HepG2 (cell line): Measurements from ENCODE around the gene PTGER3. TPM values are rescaled to one million over a fixed set of nuclear protein-coding genes. Genes with fewer than 3 reads are reported as not detected.

ENCODE experiments used
- ATAC-seq: fragments of 200-7000 bp; cut with Tn5 transposase; 3 replicates; pipeline ENCODE4 v1.9.1; 2020; ENCODE audit warnings: mild to moderate bottlenecking, moderate library complexity
- BruUV-seq: library from RNA; stranded (reverse); fragments of 400-500 nt; replicated peaks from 2 replicates; lab custom pipeline; 2021; lab: Mats Ljungman, UMichigan
- CTCF ChIA-PET: fragments of 300-600 bp; formaldehyde crosslinking; extraction: SDS; loops from one replicate; lab custom pipeline; 2021; ENCODE audit warnings: low total read pairs, inconsistent platforms, low intra/inter-chr PET ratio; lab: Yijun Ruan, JAX
- POLR2A ChIA-PET: fragments of 350-600 bp; sonication (Branson Sonifier 250); formaldehyde crosslinking; loops from one replicate; lab custom pipeline; 2020; ENCODE audit warnings: antibody characterized with exemption, inconsistent platforms; lab: Yijun Ruan, JAX
- DNase-seq: peaks from one replicate; pipeline ENCODE4 v3.0.0-alpha.2; 2015; ENCODE audit warnings: low spot score
- FAIRE-seq: peaks from 3 replicates; lab custom pipeline; 2011; peaks lifted over from hg19 to GRCh38; lab: Jason Lieb, UNC
- H2AFZ ChIP-seq: one replicate; pipeline ENCODE4 v1.6.1; 2011; ENCODE audit warnings: low read length, inconsistent platforms
- H3K27ac ChIP-seq: fragments of 300-600 bp; 3 replicates; pipeline ENCODE4 v1.8.0; 2011; ENCODE audit warnings: mixed run types, mild to moderate bottlenecking, mixed read lengths, low read length, inconsistent platforms; ENCODE audit not compliant: insufficient read depth; ENCODE audit errors: extremely low read length
- H3K27me3 ChIP-seq, 2 experiments: fragments of 200-600 bp in 1 of 2; 2 replicates in 1 of 2; 3 replicates in 1 of 2; pipeline versions ENCODE4 v1.6.0 to v1.8.0; 2011; ENCODE audit warnings: low read length in 2 of 2, mild to moderate bottlenecking in 2 of 2, moderate library complexity in 2 of 2, inconsistent platforms in 1 of 2; ENCODE audit not compliant: insufficient read depth in 2 of 2, control insufficient read depth in 1 of 2
- H3K36me3 ChIP-seq, 2 experiments: fragments of 200-600 bp in 1 of 2; replicated peaks in 1 of 2; 2 replicates in 1 of 2; 3 replicates in 1 of 2; pipeline versions ENCODE4 v1.5.1 to v1.8.0; 2011; ENCODE audit warnings: low read length in 2 of 2, inconsistent platforms in 1 of 2; ENCODE audit not compliant: insufficient read depth in 2 of 2, control insufficient read depth in 1 of 2
- H3K4me1 ChIP-seq: 2 replicates; pipeline ENCODE4 v1.5.1; 2012; ENCODE audit warnings: low read length, inconsistent platforms; ENCODE audit not compliant: insufficient read depth
- H3K4me2 ChIP-seq: 2 replicates; pipeline ENCODE4 v1.6.0; 2011; ENCODE audit warnings: low read depth, low read length, inconsistent platforms
- H3K4me3 ChIP-seq, 3 experiments: fragments of 200-600 bp in 1 of 3; sonication (generic), shearing (Covaris generic) in 1 of 3; replicated peaks in 1 of 3; 2 replicates each; pipeline ENCODE4 v1.5.1; 2011 to 2016; ENCODE audit warnings: low read length in 3 of 3, inconsistent platforms in 2 of 3, low read depth in 2 of 3, mild to moderate bottlenecking in 2 of 3, control low read depth in 1 of 3, mixed read lengths in 1 of 3; ENCODE audit not compliant: insufficient read depth in 1 of 3
- H3K79me2 ChIP-seq: one replicate; pipeline ENCODE4 v1.6.1; 2011; ENCODE audit warnings: low read length, inconsistent platforms; ENCODE audit not compliant: insufficient read depth
- H3K9ac ChIP-seq: 2 replicates; pipeline ENCODE4 v1.6.0; 2011; ENCODE audit warnings: mild to moderate bottlenecking, low read depth, low read length, inconsistent platforms; ENCODE audit not compliant: insufficient read depth
- H3K9me3 ChIP-seq: 2 replicates; pipeline ENCODE4 v1.5.1; 2012; ENCODE audit warnings: mild to moderate bottlenecking, low read length
- H4K20me1 ChIP-seq: 2 replicates; pipeline ENCODE4 v1.6.0; 2011; ENCODE audit warnings: inconsistent platforms, mild to moderate bottlenecking, low read length, moderate library complexity; ENCODE audit not compliant: insufficient read depth
- ATM ChIP-seq: fragments of 450-650 bp; IDR thresholded peaks from 2 replicates; pipeline ENCODE4 v1.7.1; 2017; ENCODE audit warnings: mild to moderate bottlenecking, borderline replicate concordance
- FOXJ3 ChIP-seq: sonication (generic); formaldehyde crosslinking; IDR thresholded peaks from 2 replicates; pipeline ENCODE4 v1.4.0; 2020; ENCODE audit warnings: missing genetic modification reagents, mild to moderate bottlenecking, borderline replicate concordance
- HNF4A ChIP-seq: sonication (generic); formaldehyde crosslinking; IDR thresholded peaks from 2 replicates; pipeline ENCODE4 v1.4.0; 2020; ENCODE audit warnings: missing genetic modification reagents
- HNRNPK ChIP-seq: fragments of 200-400 bp; formaldehyde crosslinking; IDR thresholded peaks from 2 replicates; pipeline ENCODE4 v1.6.1; 2018; ENCODE audit warnings: low read length, low read depth, moderate library complexity, mild to moderate bottlenecking; ENCODE audit not compliant: poor library complexity, severe bottlenecking
- NFE2L2 ChIP-seq: fragments of 150-350 bp; IDR thresholded peaks from 2 replicates; pipeline ENCODE4 v1.6.1; 2014; ENCODE audit warnings: low read length
- POLR2AphosphoS2 ChIP-seq: IDR thresholded peaks from 2 replicates; pipeline ENCODE4 v1.6.1; 2011; ENCODE audit warnings: low read depth, low read length, improper control_type of control experiment
- RORA ChIP-seq: sonication (generic); formaldehyde crosslinking; IDR thresholded peaks from 2 replicates; pipeline ENCODE4 v1.5.0; 2020; ENCODE audit warnings: mild to moderate bottlenecking, missing genetic modification reagents, moderate library complexity
- SALL1 ChIP-seq: sonication (generic); formaldehyde crosslinking; IDR thresholded peaks from 2 replicates; pipeline ENCODE4 v1.8.0; 2022; ENCODE audit warnings: mild to moderate bottlenecking, missing genetic modification reagents
- SALL2 ChIP-seq: sonication (generic); formaldehyde crosslinking; IDR thresholded peaks from 2 replicates; pipeline ENCODE4 v1.8.1; 2023; ENCODE audit warnings: mild to moderate bottlenecking, missing genetic modification reagents, inconsistent platforms
- ZBTB8A ChIP-seq: sonication (generic); formaldehyde crosslinking; IDR thresholded peaks from 2 replicates; pipeline ENCODE4 v1.4.0; 2020; ENCODE audit warnings: mild to moderate bottlenecking, low read depth, missing genetic modification reagents, borderline replicate concordance
- ZFP36L2 ChIP-seq: sonication (generic); formaldehyde crosslinking; IDR thresholded peaks from 2 replicates; pipeline ENCODE4 v1.4.0; 2020; ENCODE audit warnings: missing genetic modification reagents
- ZFP62 ChIP-seq: sonication (generic); formaldehyde crosslinking; IDR thresholded peaks from 2 replicates; pipeline ENCODE4 v1.4.0; 2020; ENCODE audit warnings: missing genetic modification reagents
- ZNF180 ChIP-seq: sonication (generic); formaldehyde crosslinking; IDR thresholded peaks from 2 replicates; pipeline ENCODE4 v1.4.0; 2020; ENCODE audit warnings: low read depth, missing genetic modification reagents, borderline replicate concordance
- ZNF3 ChIP-seq: IDR thresholded peaks from 2 replicates; pipeline ENCODE4 v1.7.0; 2017; ENCODE audit warnings: inconsistent platforms
- ZNF317 ChIP-seq: sonication (generic); formaldehyde crosslinking; IDR thresholded peaks from 2 replicates; pipeline ENCODE4 v1.5.0; 2020; ENCODE audit warnings: mild to moderate bottlenecking, missing genetic modification reagents
- ZNF333 ChIP-seq: sonication (generic); formaldehyde crosslinking; IDR thresholded peaks from 2 replicates; pipeline ENCODE4 v1.4.0; 2020; ENCODE audit warnings: mild to moderate bottlenecking, missing genetic modification reagents, borderline replicate concordance
- ZNF550 ChIP-seq: sonication (generic); formaldehyde crosslinking; IDR thresholded peaks from 2 replicates; pipeline ENCODE4 v1.4.0; 2020; ENCODE audit warnings: mild to moderate bottlenecking, missing genetic modification reagents, borderline replicate concordance
- ZNF777 ChIP-seq: sonication (generic); formaldehyde crosslinking; IDR thresholded peaks from 2 replicates; pipeline ENCODE4 v1.4.0; 2020; ENCODE audit warnings: missing genetic modification reagents
- WGBS: methylation state at CpG from one replicate; pipeline ENCODE4 v1.1.6; 2017; ENCODE audit warnings: low lambda C conversion rate; 5-methylcytosine and 5-hydroxymethylcytosine counted together
- in situ Hi-C: cut with HindIII; loops from 2 replicates; pipeline ENCODE4 v1.10.0; 2017; ENCODE audit warnings: low pct_unique_long_range_greater_than_20kb; ENCODE audit not compliant: extremely low pct_ligation_motif_present
- intact Hi-C: fragments of 100-400 bp; cut with micrococcal nuclease; formaldehyde crosslinking; loops from one replicate; pipeline ENCODE4 v1.10.0; 2022; ENCODE audit not compliant: unreplicated experiment
- polyA plus RNA-seq, 8 experiments: library from polyadenylated mRNA; depleted of rRNA in 3 of 8; stranded (reverse) in 7 of 8; unstranded in 1 of 8; fragments of >200 nt; fragmentation: Illumina TruSeq in 4 of 8; extraction: Trizol in 4 of 8; gene quantifications; 2 replicates each; pipeline versions ENCODE4 v1.2.1 to v1.2.3, GENCODE V29; 2011 to 2016; ENCODE audit warnings: low read depth in 4 of 8, missing spikeins in 1 of 8, mixed read lengths in 1 of 8; ENCODE audit not compliant: insufficient read depth in 1 of 8
- total RNA-seq, 5 experiments: library from RNA; depleted of rRNA; stranded (reverse); fragments of >200 nt; fragmentation: Illumina TruSeq; extraction: Trizol; gene quantifications; 2 replicates each; pipeline ENCODE4 v1.2.3, GENCODE V29; 2016; ENCODE audit warnings: low read depth in 1 of 5
- TF ChIP-seq, protein P1 (sequence below): sonication (generic); formaldehyde crosslinking; IDR thresholded peaks from 2 replicates; pipeline ENCODE4 v1.4.0; 2020; ENCODE audit warnings: missing genetic modification reagents, borderline replicate concordance
- TF ChIP-seq, protein P2 (sequence below), 2 experiments: IDR thresholded peaks; 2 replicates each; pipeline ENCODE4 v1.6.1; 2011 to 2012; ENCODE audit warnings: low read length in 2 of 2, borderline replicate concordance in 1 of 2, low read depth in 1 of 2, mild to moderate bottlenecking in 1 of 2, moderate library complexity in 1 of 2

Gene PTGER3
- total and polyA plus RNA-seq, 2 of the 13 experiments (the other 11 are each of a cell fraction or from before 2014, with no cell fraction given) = 0.01 TPM; not detected in 1

DNA sequence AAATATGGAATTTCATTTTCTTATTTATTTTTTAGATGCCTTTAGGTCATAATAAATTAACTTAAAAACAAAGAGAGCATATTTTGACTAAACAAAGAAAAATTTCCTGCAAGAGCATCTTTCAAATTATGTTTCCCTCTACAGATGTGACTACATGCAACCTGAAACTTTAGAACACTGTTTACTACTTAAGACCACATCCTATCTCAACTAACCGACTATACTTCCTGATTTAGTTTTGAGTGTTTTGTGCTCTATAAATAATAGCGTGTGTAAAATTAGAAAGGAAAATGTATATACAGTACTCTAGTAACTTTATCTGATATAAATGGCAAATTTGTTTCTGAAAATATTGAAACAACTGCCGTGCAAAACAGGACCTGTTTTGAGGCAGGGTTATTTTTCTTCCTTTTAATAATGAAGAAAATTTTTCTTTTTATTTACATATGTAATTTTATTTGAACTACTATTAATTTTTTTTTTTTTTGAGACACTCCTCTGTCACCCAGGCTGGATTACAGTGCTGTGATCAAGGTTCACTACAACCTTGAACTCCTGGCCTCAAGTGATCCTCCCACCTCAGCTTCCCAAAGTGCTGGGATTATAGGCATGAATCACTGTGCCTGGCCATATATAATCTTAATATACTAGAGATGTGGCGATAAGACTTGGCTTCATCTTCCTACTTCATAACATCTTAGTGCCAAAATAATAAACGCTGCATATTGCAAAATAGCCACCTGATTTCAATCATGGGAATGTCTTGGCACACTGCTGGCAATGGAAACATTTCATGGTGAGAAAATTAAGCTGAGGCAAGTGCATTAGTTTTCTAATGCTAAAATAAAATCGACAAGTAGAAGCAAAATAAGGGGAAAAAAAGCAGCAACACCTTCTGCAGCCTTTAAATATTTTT is 21.0 kb upstream of the PTGER3 start:
- Histone ChIP-seq H3K4me1 (no peaks in the 10 kb centered on the region), H3K79me2 (no peaks in the 10 kb centered on the region), H3K27ac (no peak overlapping the region), H3K4me2 (no peak overlapping the region), H4K20me1 (no peaks in the 10 kb centered on the region), H3K4me3 (no peak overlapping the region), H3K9ac (no peak overlapping the region), H2AFZ (no peak overlapping the region), H3K9me3 (no peaks in the 10 kb centered on the region), H3K27me3 (no peaks in the 10 kb centered on the region), H3K36me3 (peaks cover 9 to 81% of the 10 kb centered on the region in 2 experiments)
- FAIRE-seq = no peak
- DNase-seq = no peak
- BruUV-seq = no TSS peak
- in situ Hi-C loops = no loop called here
- WGBS = 92% methylated on average over 6 of the region's 6 CpGs
- ChIA-PET POLR2A (no interaction called here), CTCF (no interaction called here)
- TF ChIP-seq NFE2L2 = no peak
- TF ChIP-seq, protein P1, sequence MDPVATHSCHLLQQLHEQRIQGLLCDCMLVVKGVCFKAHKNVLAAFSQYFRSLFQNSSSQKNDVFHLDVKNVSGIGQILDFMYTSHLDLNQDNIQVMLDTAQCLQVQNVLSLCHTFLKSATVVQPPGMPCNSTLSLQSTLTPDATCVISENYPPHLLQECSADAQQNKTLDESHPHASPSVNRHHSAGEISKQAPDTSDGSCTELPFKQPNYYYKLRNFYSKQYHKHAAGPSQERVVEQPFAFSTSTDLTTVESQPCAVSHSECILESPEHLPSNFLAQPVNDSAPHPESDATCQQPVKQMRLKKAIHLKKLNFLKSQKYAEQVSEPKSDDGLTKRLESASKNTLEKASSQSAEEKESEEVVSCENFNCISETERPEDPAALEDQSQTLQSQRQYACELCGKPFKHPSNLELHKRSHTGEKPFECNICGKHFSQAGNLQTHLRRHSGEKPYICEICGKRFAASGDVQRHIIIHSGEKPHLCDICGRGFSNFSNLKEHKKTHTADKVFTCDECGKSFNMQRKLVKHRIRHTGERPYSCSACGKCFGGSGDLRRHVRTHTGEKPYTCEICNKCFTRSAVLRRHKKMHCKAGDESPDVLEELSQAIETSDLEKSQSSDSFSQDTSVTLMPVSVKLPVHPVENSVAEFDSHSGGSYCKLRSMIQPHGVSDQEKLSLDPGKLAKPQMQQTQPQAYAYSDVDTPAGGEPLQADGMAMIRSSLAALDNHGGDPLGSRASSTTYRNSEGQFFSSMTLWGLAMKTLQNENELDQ (CRISPR knock-in tag) = no peak
- TF ChIP-seq ZNF180 (CRISPR knock-in tag) = no peak
- no peak for TF ChIP-seq ZFP62 (CRISPR knock-in tag)
- TF ChIP-seq ATM = no peak
- TF ChIP-seq FOXJ3 (CRISPR knock-in tag) = no peak
- TF ChIP-seq HNF4A = no peak
- TF ChIP-seq, protein P2, sequence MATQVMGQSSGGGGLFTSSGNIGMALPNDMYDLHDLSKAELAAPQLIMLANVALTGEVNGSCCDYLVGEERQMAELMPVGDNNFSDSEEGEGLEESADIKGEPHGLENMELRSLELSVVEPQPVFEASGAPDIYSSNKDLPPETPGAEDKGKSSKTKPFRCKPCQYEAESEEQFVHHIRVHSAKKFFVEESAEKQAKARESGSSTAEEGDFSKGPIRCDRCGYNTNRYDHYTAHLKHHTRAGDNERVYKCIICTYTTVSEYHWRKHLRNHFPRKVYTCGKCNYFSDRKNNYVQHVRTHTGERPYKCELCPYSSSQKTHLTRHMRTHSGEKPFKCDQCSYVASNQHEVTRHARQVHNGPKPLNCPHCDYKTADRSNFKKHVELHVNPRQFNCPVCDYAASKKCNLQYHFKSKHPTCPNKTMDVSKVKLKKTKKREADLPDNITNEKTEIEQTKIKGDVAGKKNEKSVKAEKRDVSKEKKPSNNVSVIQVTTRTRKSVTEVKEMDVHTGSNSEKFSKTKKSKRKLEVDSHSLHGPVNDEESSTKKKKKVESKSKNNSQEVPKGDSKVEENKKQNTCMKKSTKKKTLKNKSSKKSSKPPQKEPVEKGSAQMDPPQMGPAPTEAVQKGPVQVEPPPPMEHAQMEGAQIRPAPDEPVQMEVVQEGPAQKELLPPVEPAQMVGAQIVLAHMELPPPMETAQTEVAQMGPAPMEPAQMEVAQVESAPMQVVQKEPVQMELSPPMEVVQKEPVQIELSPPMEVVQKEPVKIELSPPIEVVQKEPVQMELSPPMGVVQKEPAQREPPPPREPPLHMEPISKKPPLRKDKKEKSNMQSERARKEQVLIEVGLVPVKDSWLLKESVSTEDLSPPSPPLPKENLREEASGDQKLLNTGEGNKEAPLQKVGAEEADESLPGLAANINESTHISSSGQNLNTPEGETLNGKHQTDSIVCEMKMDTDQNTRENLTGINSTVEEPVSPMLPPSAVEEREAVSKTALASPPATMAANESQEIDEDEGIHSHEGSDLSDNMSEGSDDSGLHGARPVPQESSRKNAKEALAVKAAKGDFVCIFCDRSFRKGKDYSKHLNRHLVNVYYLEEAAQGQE (IDR thresholded peaks at IDR 0.05; ENCODE audit: borderline replicate concordance in 1 of 2, low read depth in 1 of 2, low read length in 2 of 2) = no peak
- TF ChIP-seq POLR2AphosphoS2 = no peak
- no peak for TF ChIP-seq ZNF333
- TF ChIP-seq ZNF777 (CRISPR knock-in tag) = no peak
- TF ChIP-seq SALL2 (CRISPR knock-in tag) = no peak
- TF ChIP-seq ZBTB8A = no peak
- TF ChIP-seq ZNF3 (CRISPR knock-in tag) = no peak
- no peak for TF ChIP-seq SALL1 (CRISPR knock-in tag)
- no peak for TF ChIP-seq HNRNPK
- no peak for TF ChIP-seq ZNF550 (CRISPR knock-in tag)
- TF ChIP-seq ZNF317 (CRISPR knock-in tag) = no peak
- no peak for TF ChIP-seq ZFP36L2 (CRISPR knock-in tag)
- TF ChIP-seq RORA (CRISPR knock-in tag) = no peak
- intact Hi-C loops = no loop called here
- no peak for ATAC-seq
